ENCODE data around the gene MPST. TPM values are rescaled to one million over a fixed set of nuclear protein-coding genes. Genes with fewer than 3 reads are reported as not detected.

MPST gene
- total and polyA plus RNA-seq, 8 donors: 46.4 to 161 (median 51.6) TPM

DNA sequence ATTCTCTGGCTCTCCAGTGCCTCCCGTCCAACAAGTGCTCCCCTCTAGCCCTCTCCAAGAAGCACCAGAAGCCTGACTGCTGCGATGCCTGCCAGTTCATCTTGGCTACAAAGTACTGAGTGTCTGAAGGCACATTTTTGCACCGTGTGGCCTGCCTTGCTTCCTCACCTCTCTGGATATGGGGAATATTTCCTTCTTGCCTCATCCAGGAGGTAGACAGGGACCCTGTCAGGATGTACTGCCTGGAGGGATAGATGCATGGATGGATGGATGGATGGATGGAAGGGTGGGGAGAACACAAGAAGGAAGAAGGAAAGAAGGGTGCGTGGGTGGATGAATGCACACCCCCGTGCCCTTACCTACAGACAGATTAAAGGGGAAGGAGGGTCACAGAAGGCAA is 59.6 kb downstream of the MPST start:
- TF ChIP-seq, protein P1, sequence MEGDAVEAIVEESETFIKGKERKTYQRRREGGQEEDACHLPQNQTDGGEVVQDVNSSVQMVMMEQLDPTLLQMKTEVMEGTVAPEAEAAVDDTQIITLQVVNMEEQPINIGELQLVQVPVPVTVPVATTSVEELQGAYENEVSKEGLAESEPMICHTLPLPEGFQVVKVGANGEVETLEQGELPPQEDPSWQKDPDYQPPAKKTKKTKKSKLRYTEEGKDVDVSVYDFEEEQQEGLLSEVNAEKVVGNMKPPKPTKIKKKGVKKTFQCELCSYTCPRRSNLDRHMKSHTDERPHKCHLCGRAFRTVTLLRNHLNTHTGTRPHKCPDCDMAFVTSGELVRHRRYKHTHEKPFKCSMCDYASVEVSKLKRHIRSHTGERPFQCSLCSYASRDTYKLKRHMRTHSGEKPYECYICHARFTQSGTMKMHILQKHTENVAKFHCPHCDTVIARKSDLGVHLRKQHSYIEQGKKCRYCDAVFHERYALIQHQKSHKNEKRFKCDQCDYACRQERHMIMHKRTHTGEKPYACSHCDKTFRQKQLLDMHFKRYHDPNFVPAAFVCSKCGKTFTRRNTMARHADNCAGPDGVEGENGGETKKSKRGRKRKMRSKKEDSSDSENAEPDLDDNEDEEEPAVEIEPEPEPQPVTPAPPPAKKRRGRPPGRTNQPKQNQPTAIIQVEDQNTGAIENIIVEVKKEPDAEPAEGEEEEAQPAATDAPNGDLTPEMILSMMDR (IDR thresholded peaks at IDR 0.05): no peak
- Histone ChIP-seq H3K27ac (no peak overlapping the region), H3K36me3 (no peaks in the 10 kb centered on the region), H3K27me3 (no peaks in the 10 kb centered on the region), H3K9me3 (no peaks in the 10 kb centered on the region), H3K4me1 (no peaks in the 10 kb centered on the region), H3K4me3 (no peak overlapping the region)
- WGBS, 2 donors: 43 to 50% methylated on average over 5 of the region's 5 CpGs
- FAIRE-seq (no peak), DNase-seq (no peak), ATAC-seq (no peak)
- intact Hi-C loops (cut with DNase I): loop anchor here in 2 of 3 donors (10.0 kb wide), 1 partner anchor 126 kb away; no protein-coding TSS in a partner anchor

Other genes starting within 250 kb of the MPST start
- gene IFT27, start 243.6 kb upstream of the MPST start, total RNA-seq: 10 to 100 TPM; 11.7 to 21.1 (median 14.1) TPM
- gene IFT27, start 243.6 kb upstream of the MPST start, polyA plus RNA-seq: 10 to 100 TPM; 21.9 to 23.8 TPM
- not detected for gene PVALB, start 202.7 kb upstream of the MPST start, total RNA-seq
- under 1 TPM in 1 of 2 donors, not detected in 1; 0.54 TPM for gene PVALB, start 202.7 kb upstream of the MPST start, polyA plus RNA-seq
- gene NCF4, start 158.7 kb upstream of the MPST start, total RNA-seq: 1 to 10 TPM in 4 of 6 donors, under 1 TPM in 2; 0.32 to 7.1 (median 1.8) TPM
- 1 to 10 TPM; 4.0 to 6.5 TPM for gene NCF4, start 158.7 kb upstream of the MPST start, polyA plus RNA-seq
- 1 to 10 TPM in 4 of 6 donors, under 1 TPM in 2; 0.46 to 4.3 (median 1.8) TPM for gene CSF2RB, start 106.1 kb upstream of the MPST start, total RNA-seq
- gene CSF2RB, start 106.1 kb upstream of the MPST start, polyA plus RNA-seq: 1 to 10 TPM in 1 of 2 donors, under 1 TPM in 1; 0.87 to 2.6 TPM
- gene TST, start 295 bp upstream of the MPST start, total RNA-seq: 10 to 100 TPM; 22.9 to 45.7 (median 35.4) TPM
- 10 to 100 TPM; 51.5 to 52.3 TPM for gene TST, start 295 bp upstream of the MPST start, polyA plus RNA-seq
- 1 to 10 TPM; 2.6 to 9.1 (median 3.3) TPM for gene KCTD17, start 32.0 kb downstream of the MPST start, total RNA-seq
- 10 to 100 TPM; 10.3 to 11.8 TPM for gene KCTD17, start 32.0 kb downstream of the MPST start, polyA plus RNA-seq
- gene TMPRSS6, start 90.0 kb downstream of the MPST start, total RNA-seq: 1 to 10 TPM in 1 of 6 donors, under 1 TPM in 5; 0.13 to 1.0 (median 0.30) TPM
- gene TMPRSS6, start 90.0 kb downstream of the MPST start, polyA plus RNA-seq: 1 to 10 TPM; 1.3 to 3.1 TPM
- gene IL2RB, start 130.2 kb downstream of the MPST start, total RNA-seq: under 1 TPM; 0.05 to 1.00 (median 0.58) TPM
- under 1 TPM; 0.05 to 0.19 TPM for gene IL2RB, start 130.2 kb downstream of the MPST start, polyA plus RNA-seq
- 1 to 10 TPM; 1.2 to 8.0 (median 2.1) TPM for gene C1QTNF6, start 168.5 kb downstream of the MPST start, total RNA-seq
- 10 to 100 TPM in 1 of 2 donors, 1 to 10 TPM in 1; 9.8 to 10.9 TPM for gene C1QTNF6, start 168.5 kb downstream of the MPST start, polyA plus RNA-seq
- gene SSTR3, start 192.7 kb downstream of the MPST start, total RNA-seq: 1 to 10 TPM in 3 of 6 donors, under 1 TPM in 3; 0.32 to 1.6 (median 0.94) TPM
- gene SSTR3, start 192.7 kb downstream of the MPST start, polyA plus RNA-seq: 1 to 10 TPM; 3.3 to 8.7 TPM
- gene RAC2, start 224.5 kb downstream of the MPST start, total RNA-seq: 10 to 100 TPM in 1 of 6 donors, 1 to 10 TPM in 4, under 1 TPM in 1; 0.91 to 12.8 (median 3.2) TPM
- gene RAC2, start 224.5 kb downstream of the MPST start, polyA plus RNA-seq: 1 to 10 TPM; 2.2 to 3.7 TPM

Measured in pancreas (tissue), 10 donors.